ENCODE results near the gene PLEKHA7. TPM values are rescaled to one million over a fixed set of nuclear protein-coding genes. Genes with fewer than 3 reads are reported as not detected.

The PLEKHA7 gene
- total RNA-seq, 1 experiment from 2014 or later, result 13.0 TPM

- Mint-ChIP-seq H3K27me3 (ENCODE audit: low read depth) (no peaks in the 10 kb centered on the region), H3K9me3 (no peaks in the 10 kb centered on the region), H3K4me3 (no peak overlapping the region), H3K27ac (no peak overlapping the region), H3K36me3 (no peaks in the 10 kb centered on the region), H3K4me1 (peaks cover 17% of the 10 kb centered on the region)
- ATAC-seq, result no peak
- TF ChIP-seq IRF2 (CRISPR knock-in tag; IDR thresholded peaks at IDR 0.05; ENCODE audit: borderline replicate concordance, low read depth) (no peak), CBFB (CRISPR knock-in tag; IDR thresholded peaks at IDR 0.05; ENCODE audit: low read depth) (no peak), RORB (CRISPR knock-in tag; IDR thresholded peaks at IDR 0.05) (no peak), NR2C2 (CRISPR knock-in tag; IDR thresholded peaks at IDR 0.05) (no peak), E2F1 (CRISPR knock-in tag; IDR thresholded peaks at IDR 0.05) (no peak), SMAD3 (CRISPR knock-in tag; IDR thresholded peaks at IDR 0.05; ENCODE audit: borderline replicate concordance) (no peak), ESRRA (CRISPR knock-in tag; IDR thresholded peaks at IDR 0.05; ENCODE audit: borderline replicate concordance) (no peak), FOXK1 (CRISPR knock-in tag; IDR thresholded peaks at IDR 0.05) (no peak), MLX (CRISPR knock-in tag; IDR thresholded peaks at IDR 0.05) (no peak)
- no peak for DNase-seq (ENCODE audit: low spot score)
- CTCF ChIA-PET, result interaction anchor here (1.3 kb wide), 1 partner anchor 14 kb away, joined by 6 read pairs; no protein-coding TSS in a partner anchor
- POLR2A ChIA-PET, result interaction anchor here (0.6 kb wide), 1 partner anchor 113 kb away, joined by 3 read pairs; no protein-coding TSS in a partner anchor
Observed at GRCh38 chr11:16772141-16772512, 242.1 kb downstream of the PLEKHA7 start.

GRCh38 chr11:16771350-16772140 is 242.7 kb downstream of the PLEKHA7 start:
- no peaks in the 10 kb centered on the region for H3K9me3 Mint-ChIP-seq
- H3K27me3 Mint-ChIP-seq (ENCODE audit: low read depth), result no peaks in the 10 kb centered on the region
- CTCF ChIA-PET, result interaction anchor here (1.3 kb wide), 1 partner anchor 15 kb away, joined by 6 read pairs; no protein-coding TSS in a partner anchor
- TF ChIP-seq RELA (CRISPR knock-in tag; IDR thresholded peaks at IDR 0.05; ENCODE audit: borderline replicate concordance) (no peak), USF2 (CRISPR knock-in tag; IDR thresholded peaks at IDR 0.05) (no peak), ZSCAN18 (CRISPR knock-in tag; IDR thresholded peaks at IDR 0.05) (no peak), NFE2L1 (CRISPR knock-in tag; IDR thresholded peaks at IDR 0.05) (no peak), CREB1 (CRISPR knock-in tag; IDR thresholded peaks at IDR 0.05) (no peak), ZNF532 (CRISPR knock-in tag; IDR thresholded peaks at IDR 0.05; ENCODE audit: borderline replicate concordance) (no peak), ZNF396 (CRISPR knock-in tag; IDR thresholded peaks at IDR 0.05; ENCODE audit: borderline replicate concordance) (no peak), FOXP4 (CRISPR knock-in tag; IDR thresholded peaks at IDR 0.05) (no peak), ZBTB21 (CRISPR knock-in tag; IDR thresholded peaks at IDR 0.05; ENCODE audit: borderline replicate concordance) (no peak), JUN (CRISPR knock-in tag; IDR thresholded peaks at IDR 0.05) (no peak), SMAD3 (CRISPR knock-in tag; IDR thresholded peaks at IDR 0.05; ENCODE audit: borderline replicate concordance) (no peak), NR2C2 (CRISPR knock-in tag; IDR thresholded peaks at IDR 0.05) (no peak)
- peaks cover 17% of the 10 kb centered on the region for H3K4me1 Mint-ChIP-seq
- DNase-seq (ENCODE audit: low spot score) (no peak), ATAC-seq (no peak)
- POLR2A ChIA-PET, result interaction anchor here (0.6 kb wide), 1 partner anchor 114 kb away, joined by 3 read pairs; no protein-coding TSS in a partner anchor
- H3K4me3 Mint-ChIP-seq, result no peak overlapping the region
- no peaks in the 10 kb centered on the region for H3K36me3 Mint-ChIP-seq
- H3K27ac Mint-ChIP-seq, result no peak overlapping the region

Data from WTC11 (cell line).